Middle frontal gyrus (tissue), 1 donor: ENCODE data around the gene METTL21A.
"Not testable (repeated sequence)": the region's sequence is repeated elsewhere in the genome, so short reads cannot be mapped to it uniquely, and the experiment has no call there.

ENCODE experiments used
- DNase-seq: peaks from one replicate; pipeline ENCODE4 v3.0.0-alpha.2; 2015; ENCODE audit warnings: low spot score; ENCODE audit errors: extremely low spot score

Gene METTL21A

GRCh38 chr2:207625014-207625907, at the start of gene METTL21A:
TSS of gene METTL21A (minus strand) at chr2:207625394. CDS start at chr2:207624375, 1,019 bp downstream.
- DNase-seq: peak; percentile 84

- no peak for DNase-seq
These were observed 49.6 kb upstream of the METTL21A start for GRCh38 chr2:207674826-207675225.

DNA sequence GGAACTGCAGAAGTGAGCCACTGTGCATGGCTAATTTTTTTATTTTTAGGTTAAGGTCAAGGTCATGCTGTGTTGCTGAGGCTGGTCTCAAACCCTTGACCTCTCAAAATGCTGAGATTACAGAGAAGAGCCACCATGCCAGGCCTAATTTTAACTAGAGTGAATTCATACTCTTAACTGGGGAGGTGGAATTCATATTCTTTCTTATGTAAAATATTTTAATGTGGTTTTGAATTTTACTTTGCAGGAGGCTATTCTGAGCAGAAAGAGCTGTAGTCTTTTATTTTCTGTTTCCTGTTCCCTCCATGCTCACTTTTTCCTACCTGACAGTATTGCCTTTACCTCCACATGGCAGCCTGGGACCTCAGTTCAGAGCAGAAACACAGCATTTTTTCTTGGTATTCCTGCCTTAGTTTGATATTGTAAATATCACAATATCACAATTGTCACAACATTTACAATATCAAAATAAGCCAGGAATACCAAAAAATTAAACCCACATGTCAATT, 49.1 kb upstream of the METTL21A start:
- DNase-seq: no peak

DNA sequence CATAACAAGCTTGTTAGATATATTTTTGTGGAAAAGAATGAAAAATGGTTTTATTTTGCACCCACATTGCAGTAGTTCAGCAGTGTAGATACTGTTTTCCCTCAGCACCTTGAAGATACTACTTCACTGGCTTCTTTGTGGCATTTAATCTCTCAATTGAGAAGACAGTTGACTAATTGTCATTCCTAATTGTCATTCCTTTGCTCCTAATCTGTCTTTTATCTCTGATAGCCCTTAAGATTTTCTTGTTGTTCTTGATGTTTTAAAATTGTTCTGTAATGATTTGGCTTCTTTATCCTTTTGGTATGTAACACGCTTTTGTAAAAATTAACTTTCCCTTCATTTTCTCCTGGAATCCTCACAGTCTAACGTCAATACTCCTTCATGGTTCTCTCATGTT, 48.2 kb upstream of the METTL21A start:
- DNase-seq: no peak

DNA sequence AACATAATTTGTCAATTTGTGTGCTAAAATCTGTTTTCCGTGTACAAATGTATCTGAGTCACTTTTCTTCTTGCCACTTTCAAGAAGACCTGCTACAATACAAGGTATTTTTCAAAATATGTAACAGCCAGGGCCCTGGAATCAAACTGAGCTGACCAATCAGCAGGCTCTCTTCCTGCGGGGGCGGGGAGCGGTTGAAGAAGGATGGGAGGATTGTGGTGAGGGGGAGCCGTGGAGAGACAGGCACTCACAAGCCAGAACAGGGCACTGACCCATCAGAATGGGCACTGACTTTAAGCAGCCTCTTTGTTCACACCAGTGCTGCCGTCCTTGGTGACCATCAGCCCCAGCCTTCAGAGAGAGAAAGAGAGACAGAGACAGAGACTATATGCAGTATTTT, 45.7 kb upstream of the METTL21A start:
- peak; percentile 3 for DNase-seq

GRCh38 chr2:207663870-207664545, 38.8 kb upstream of the METTL21A start:
- no peak for DNase-seq

DNA sequence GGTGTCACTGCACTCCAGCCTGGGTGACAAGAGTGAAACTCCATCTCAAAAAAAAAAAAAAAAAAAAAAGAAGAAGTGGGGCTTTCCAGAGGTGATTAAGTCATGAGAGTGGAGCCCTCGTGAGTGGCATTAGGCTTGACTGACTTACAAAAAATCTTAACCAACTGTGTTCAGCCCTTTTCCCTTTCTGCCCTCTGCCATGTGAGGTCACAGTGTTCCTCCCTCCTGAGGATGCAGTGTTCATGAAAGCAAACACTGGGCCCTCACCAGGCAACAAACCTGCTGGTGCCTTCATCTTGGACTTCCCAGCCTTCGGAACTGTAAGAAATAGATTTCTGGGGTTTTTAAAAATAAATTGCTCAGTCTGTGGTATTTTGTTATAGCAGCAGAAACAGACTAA, 37.0 kb upstream of the METTL21A start:
- DNase-seq: no peak

- no peak for DNase-seq
These were observed 35.8 kb upstream of the METTL21A start for GRCh38 chr2:207660994-207661393.

DNA sequence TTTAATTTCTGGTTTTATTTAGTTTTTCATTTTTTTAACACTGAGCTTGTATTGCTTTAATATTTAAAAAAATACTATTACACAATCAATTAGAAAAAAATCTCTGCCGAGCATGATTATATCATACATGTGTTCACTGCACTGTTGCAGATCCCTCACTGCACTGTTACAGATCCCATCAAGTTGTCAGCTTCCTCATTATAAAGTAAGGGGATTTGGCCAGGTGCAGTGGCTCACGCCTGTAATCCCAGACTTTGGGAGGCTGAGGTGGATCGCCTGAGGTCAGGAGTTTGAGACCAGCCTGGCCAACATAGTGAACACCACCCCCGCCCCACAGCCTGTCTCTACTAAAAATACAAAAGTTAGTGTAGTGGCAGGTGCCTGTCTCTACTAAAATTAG, 33.0 kb upstream of the METTL21A start:
- DNase-seq: no peak

DNA sequence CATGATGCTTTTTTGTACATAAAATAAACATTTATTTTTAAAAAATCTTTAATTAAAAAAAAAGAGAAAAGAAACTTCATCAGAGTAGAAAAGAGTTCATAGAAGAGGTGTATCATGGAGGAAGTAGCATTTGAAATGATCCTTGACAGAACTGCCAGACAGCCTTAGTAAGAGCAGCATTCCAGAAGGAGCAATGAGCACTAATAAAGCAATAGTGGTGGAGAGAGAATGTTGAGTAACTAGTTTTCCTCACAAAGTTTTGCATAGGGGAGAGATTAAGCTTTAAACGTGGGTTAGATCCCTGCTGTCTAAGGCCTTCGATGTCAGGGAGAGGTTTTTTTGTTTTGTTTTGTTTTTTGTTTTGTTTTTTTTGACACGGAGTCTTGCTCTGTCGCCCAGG, 29.8 kb upstream of the METTL21A start:
- no peak for DNase-seq

GRCh38 chr2:207646582-207646981, 21.4 kb upstream of the METTL21A start:
- DNase-seq: not testable (repeated sequence)

DNA sequence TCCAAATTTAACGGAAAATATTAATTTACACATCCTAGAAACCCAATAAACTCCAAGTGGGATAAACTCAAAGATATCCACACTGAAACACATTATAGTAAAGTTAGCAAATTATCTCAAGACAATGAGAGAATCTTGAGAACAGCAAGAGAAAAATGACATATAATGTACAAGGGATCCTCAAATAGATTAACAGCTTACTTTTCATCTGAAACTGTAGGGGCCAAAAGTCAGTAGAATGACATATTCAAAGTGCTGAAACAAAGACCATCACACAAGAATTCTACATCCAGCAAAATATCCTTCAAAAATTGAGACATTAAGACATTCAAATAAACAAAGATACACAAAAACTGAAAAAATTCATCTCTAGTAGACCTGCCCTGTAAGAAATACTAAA, 18.7 kb upstream of the METTL21A start:
- no peak for DNase-seq

DNA sequence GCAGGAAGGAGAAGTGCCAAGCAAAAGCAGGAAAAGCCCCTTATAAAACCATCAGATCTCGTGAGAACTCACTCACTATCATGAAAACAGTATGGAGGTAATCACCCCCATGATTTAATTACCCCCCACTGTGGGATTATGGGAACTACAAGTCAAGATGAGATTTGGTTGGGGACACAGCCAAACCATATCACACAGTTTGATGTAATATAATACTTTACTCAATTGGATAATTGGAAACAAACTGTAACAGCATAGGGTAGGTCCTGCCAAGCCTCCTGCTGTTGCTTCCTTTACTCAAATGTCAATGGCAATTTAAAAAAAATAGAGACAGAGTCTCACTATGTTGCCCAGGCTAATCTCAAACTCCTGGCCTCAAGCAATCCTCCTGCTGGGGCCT, 15.5 kb upstream of the METTL21A start:
- DNase-seq: no peak

- DNase-seq: no peak
These were observed 15.0 kb upstream of the METTL21A start for GRCh38 chr2:207640160-207640559.

DNA sequence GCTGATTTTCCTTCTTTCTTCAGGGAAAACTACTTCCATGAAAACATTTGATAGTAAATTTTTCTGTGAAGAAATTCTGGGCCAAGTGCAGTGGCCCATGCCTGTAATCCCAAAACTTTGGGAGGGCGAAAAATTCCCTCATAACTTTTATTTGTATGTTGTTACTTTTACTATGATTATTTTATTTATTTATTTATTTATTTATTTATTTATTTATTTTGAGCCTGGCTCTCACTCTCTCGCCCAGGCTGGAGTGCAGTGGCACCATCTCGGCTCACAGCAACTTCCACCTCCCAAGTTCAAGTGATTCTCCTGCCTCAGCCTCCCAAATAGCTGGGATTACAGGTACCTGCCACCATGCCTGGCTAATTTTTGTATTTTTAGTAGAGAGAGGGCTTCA, 14.1 kb upstream of the METTL21A start:
- not testable (repeated sequence) for DNase-seq

- no peak for DNase-seq
These were observed 10.4 kb upstream of the METTL21A start for GRCh38 chr2:207635468-207636200.

DNA sequence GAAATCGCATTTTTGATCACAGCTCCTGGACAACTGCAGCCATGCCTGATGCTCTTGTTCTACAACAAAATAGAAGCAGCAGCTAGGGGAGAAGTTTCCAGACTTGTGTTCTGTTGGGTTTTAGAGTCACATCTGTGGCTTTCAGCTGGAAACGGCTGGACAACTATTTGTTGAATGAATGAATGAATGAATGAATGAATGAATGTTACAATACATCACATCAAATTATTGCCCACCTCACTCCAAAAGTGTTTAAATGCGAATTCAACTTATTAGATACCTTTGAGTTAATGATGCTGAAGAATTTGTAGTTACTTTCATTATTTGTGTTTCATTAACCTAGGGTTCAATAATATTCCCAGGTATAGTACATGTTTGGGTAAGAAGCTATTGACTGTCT, 8.5 kb upstream of the METTL21A start:
- DNase-seq: no peak

DNA sequence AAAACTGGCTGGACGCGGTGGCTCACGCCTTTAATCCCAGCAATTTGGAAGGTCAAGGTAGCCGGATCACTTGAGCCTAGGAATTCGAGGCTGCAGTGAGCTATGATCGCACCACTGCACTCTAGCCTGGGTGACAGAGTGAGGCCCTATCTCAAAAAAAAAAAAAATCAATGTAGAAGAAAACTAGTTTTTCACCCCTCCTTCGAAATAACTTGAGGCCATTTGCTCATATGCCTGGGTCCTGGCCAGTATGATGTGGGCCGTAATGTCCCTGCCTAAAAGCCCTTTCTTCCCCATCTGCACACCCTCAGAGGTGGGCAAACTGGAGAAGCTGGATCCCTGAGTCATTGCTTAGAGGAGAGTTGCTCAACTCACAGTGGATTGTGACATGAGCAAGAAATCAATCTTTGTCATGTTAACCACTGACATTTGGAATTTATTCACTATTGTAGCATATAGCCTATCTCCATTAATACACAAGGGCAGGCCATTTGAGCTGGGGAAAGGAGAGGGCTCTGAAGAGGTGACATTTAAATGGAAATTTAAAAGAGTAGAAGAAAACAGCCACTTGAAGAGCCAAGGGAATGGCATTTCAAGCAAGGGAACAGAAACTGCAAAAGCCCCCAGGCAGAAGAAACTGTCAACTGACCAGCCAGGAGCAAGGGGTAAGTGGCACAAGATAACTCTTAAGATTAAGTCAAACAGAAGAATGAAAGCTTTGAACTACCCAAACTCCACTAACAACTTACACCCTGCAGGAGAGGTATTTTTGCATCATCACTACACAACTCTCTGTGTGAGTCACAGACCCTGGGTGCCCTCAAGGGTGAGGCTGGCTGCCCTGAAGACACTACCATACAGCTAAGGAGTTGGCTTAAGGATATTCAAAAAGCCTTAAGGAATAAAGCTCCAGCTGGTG, 7.6 kb upstream of the METTL21A start:
- no peak for DNase-seq

DNA sequence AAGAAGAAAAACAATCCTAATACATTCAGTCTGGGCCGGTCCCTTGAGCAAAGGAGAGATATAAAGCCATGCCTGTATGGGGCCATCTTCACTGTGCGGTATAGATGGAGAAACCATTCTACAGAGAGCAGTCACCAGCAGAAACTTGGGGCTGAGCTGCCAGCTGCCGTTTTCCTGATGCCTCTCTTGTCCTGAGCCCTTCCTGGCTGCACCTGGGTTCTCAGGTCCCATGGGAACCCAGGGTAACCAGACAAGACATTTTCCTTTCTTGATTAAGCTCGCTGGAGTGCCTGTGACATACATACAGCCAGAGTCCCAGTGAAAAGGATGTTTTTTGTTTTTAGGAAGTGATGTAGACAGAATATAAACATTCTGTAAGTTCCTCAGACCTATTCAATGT, 5.3 kb upstream of the METTL21A start:
- no peak for DNase-seq

DNA sequence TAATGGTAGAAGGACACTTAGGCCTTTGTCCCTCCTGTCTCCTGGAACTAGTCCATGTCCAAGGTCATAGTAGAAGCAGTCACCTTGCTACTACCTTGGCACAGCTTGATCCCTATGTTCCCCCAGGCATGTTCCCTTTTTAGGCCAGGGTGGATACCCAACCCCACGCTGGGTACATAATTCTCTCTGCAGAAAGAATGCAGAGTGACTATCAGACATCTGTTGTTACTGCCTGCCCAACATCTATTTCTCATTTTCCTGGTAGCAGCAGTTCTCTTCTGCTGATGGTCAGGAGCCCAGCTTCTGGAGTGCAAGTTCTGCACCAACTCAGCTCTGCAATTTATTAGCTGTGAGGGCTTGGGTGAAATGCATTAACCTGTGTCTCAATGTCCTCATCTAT, 4.4 kb upstream of the METTL21A start:
- DNase-seq: no peak
